ENCODE measurements around the gene EEPD1. TPM values are rescaled to one million over a fixed set of nuclear protein-coding genes. Genes with fewer than 3 reads are reported as not detected.

EEPD1 gene
- total RNA-seq, 1 donor from 2014 or later, result 0.64 TPM

DNA sequence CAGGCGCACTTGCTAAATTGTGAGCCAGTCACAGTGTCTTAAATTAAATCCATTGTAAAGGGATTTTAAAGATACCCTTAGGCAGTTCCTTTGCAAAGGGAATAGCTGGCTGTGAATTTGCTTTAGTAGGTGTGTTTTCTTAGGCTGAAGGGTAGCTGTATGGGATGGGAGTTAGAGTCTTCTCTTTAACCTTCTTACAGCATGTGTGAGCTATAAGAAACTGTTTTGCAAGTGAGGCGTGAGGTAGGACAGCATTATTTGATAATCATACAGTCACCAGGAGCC is 5.2 kb downstream of the EEPD1 start:
- no peaks in the 10 kb centered on the region for H3K9me3 Mint-ChIP-seq
- peaks cover 7% of the 10 kb centered on the region for H3K4me1 Mint-ChIP-seq
- no peaks in the 10 kb centered on the region for H3K36me3 Mint-ChIP-seq (ENCODE audit: low read depth)
- ChIA-PET POLR2A (no interaction called here), CTCF (no interaction called here)
- intact Hi-C loops (cut with micrococcal nuclease), result loop anchor here (10.0 kb wide), 1 partner anchor 433 kb away; no protein-coding TSS in a partner anchor
- no peak for DNase-seq
- H3K27ac Mint-ChIP-seq, result no peak overlapping the region
- no peak for ATAC-seq (ENCODE audit: low read depth)
- H3K4me3 Mint-ChIP-seq, result no peak overlapping the region
- peaks cover 3% of the 10 kb centered on the region for H3K27me3 Mint-ChIP-seq
- TF ChIP-seq CTCF (IDR thresholded peaks at IDR 0.05), result no peak

GRCh38 chr7:36159618-36160017 is 6.6 kb downstream of the EEPD1 start:
- no peak for ATAC-seq (ENCODE audit: low read depth)
- H3K27ac Mint-ChIP-seq, result no peak overlapping the region
- no peaks in the 10 kb centered on the region for H3K4me1 Mint-ChIP-seq
- CTCF ChIA-PET, result no interaction called here
- intact Hi-C loops (cut with micrococcal nuclease), result loop anchor here (10.0 kb wide), 1 partner anchor 435 kb away; no protein-coding TSS in a partner anchor
- no peak for TF ChIP-seq CTCF (IDR thresholded peaks at IDR 0.05)
- H3K36me3 Mint-ChIP-seq (ENCODE audit: low read depth), result no peaks in the 10 kb centered on the region
- H3K27me3 Mint-ChIP-seq, result peaks cover 3% of the 10 kb centered on the region
- H3K4me3 Mint-ChIP-seq, result no peak overlapping the region
- POLR2A ChIA-PET, result no interaction called here
- no peak for DNase-seq
- H3K9me3 Mint-ChIP-seq, result no peaks in the 10 kb centered on the region

DNA sequence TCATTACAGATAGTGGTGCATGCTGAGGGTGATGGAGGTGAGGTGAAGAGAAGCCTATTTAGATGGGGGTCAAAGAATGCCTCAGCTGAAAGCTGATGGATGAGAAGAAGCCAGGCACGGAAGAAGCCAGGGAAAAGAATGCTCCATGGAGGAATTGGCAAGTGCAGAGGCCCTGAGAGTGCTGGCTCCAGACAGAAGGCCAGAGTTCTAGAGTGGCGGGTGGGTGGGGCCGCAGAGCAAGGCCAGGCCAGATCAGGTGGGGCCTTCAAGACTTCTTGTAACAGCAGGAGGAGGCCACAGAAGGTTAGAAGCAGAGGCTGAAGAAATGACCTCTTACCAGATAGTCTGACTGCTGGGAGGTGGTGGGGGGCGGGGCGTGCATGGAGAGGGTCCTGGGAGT is 7.3 kb downstream of the EEPD1 start:
- Mint-ChIP-seq H3K9me3 (no peaks in the 10 kb centered on the region), H3K36me3 (ENCODE audit: low read depth) (no peaks in the 10 kb centered on the region), H3K27ac (no peak overlapping the region), H3K27me3 (peaks cover 3% of the 10 kb centered on the region), H3K4me1 (no peaks in the 10 kb centered on the region), H3K4me3 (no peak overlapping the region)
- ChIA-PET POLR2A (no interaction called here), CTCF (no interaction called here)
- no peak for TF ChIP-seq CTCF (IDR thresholded peaks at IDR 0.05)
- ATAC-seq (ENCODE audit: low read depth) (no peak), DNase-seq (no peak)
- intact Hi-C loops (cut with micrococcal nuclease), result no loop called here

DNA sequence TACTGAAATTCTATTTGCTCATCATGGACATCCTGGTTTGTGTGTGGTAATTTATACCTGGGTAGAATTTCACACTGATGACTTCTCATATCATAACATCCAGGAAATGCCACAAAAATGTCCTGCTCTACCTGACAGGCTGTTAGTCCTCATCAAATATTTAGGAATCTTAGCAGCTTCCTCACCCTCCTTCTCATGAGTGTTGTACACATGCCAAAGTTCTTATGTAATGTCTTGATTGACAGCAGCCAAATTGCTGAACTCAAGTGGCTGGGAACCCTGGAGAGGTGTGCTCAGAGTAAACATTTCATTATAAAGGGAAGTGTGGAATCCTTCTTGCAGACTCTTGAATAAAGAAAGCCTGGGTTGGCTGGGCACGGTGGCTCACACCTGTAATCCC is 8.9 kb downstream of the EEPD1 start:
- ATAC-seq (ENCODE audit: low read depth), result no peak
- CTCF ChIA-PET, result no interaction called here
- TF ChIP-seq CTCF (IDR thresholded peaks at IDR 0.05), result no peak
- intact Hi-C loops (cut with micrococcal nuclease), result no loop called here
- POLR2A ChIA-PET, result no interaction called here
- no peaks in the 10 kb centered on the region for H3K36me3 Mint-ChIP-seq (ENCODE audit: low read depth)
- no peak overlapping the region for H3K4me3 Mint-ChIP-seq
- no peak overlapping the region for H3K27ac Mint-ChIP-seq
- H3K9me3 Mint-ChIP-seq, result no peaks in the 10 kb centered on the region
- H3K27me3 Mint-ChIP-seq, result no peaks in the 10 kb centered on the region
- DNase-seq, result no peak
- no peaks in the 10 kb centered on the region for H3K4me1 Mint-ChIP-seq

DNA sequence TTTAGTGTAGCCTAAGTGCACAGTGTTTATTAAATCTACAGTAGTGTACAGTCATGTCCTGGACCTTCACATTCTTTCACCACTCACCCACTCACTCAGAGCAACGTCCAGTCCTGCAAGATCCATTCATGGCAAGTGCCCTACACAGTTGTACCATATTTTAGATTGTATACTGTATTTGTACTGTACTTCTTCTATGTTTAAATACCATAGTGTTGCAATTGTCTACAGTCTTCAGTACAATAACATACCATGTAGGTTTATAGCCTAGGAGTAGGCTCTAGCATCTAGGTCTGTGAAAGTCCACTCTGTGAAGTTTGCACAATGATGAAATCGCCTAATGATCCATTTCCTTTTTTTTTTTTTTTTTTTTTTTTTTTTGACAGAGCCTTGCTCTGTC is 12.0 kb downstream of the EEPD1 start:
- Mint-ChIP-seq H3K27me3 (no peaks in the 10 kb centered on the region), H3K27ac (no peak overlapping the region), H3K4me1 (no peaks in the 10 kb centered on the region), H3K36me3 (ENCODE audit: low read depth) (no peaks in the 10 kb centered on the region), H3K4me3 (no peak overlapping the region), H3K9me3 (no peaks in the 10 kb centered on the region)
- TF ChIP-seq CTCF (IDR thresholded peaks at IDR 0.05), result no peak
- POLR2A ChIA-PET, result no interaction called here
- ATAC-seq (ENCODE audit: low read depth), result no peak
- CTCF ChIA-PET, result no interaction called here
- intact Hi-C loops (cut with micrococcal nuclease), result no loop called here
- DNase-seq, result no peak
